NT2/D1 (cell line): Measurements from ENCODE around the gene KCNK15.
A peak's percentile ranks its signal among the peaks of the same experiment; 100 is the strongest.
"Not testable (repeated sequence)": the region's sequence is repeated elsewhere in the genome, so short reads cannot be mapped to it uniquely, and the experiment has no call there.

Experiments used
- DNase-seq: peaks from one replicate; pipeline ENCODE4 v3.0.0-alpha.2; 2011; ENCODE audit warnings: low read depth, low spot score
- H3K27me3 ChIP-seq: 2 replicates; pipeline ENCODE4 v1.6.0; 2011; ENCODE audit warnings: mild to moderate bottlenecking; ENCODE audit not compliant: insufficient read length, insufficient read depth
- H3K36me3 ChIP-seq: 2 replicates; pipeline ENCODE4 v1.6.1; 2011; ENCODE audit warnings: mild to moderate bottlenecking, low read length, mixed read lengths; ENCODE audit not compliant: insufficient read depth, insufficient read length
- H3K4me1 ChIP-seq: 2 replicates; pipeline ENCODE4 v1.5.1; 2011; ENCODE audit not compliant: insufficient read depth, insufficient read length
- H3K4me3 ChIP-seq: 2 replicates; pipeline ENCODE4 v1.5.1; 2011; ENCODE audit warnings: low read depth; ENCODE audit not compliant: insufficient read length
- H3K9ac ChIP-seq: 2 replicates; pipeline ENCODE4 v1.6.0; 2011; ENCODE audit warnings: low read depth; ENCODE audit not compliant: insufficient read length
- H3K9me3 ChIP-seq: 2 replicates; pipeline ENCODE4 v1.5.1; 2011; ENCODE audit warnings: mild to moderate bottlenecking, low read length; ENCODE audit not compliant: insufficient read depth
- SUZ12 ChIP-seq: IDR thresholded peaks from 2 replicates; pipeline ENCODE4 v1.6.1; 2011; ENCODE audit not compliant: insufficient read length, insufficient read depth; ENCODE audit errors: extremely low read depth
- YY1 ChIP-seq: IDR thresholded peaks from 2 replicates; pipeline ENCODE4 v1.6.1; 2011; ENCODE audit not compliant: insufficient read length, insufficient read depth
- ZNF274 ChIP-seq: IDR thresholded peaks from 2 replicates; pipeline ENCODE4 v1.6.1; 2011; ENCODE audit warnings: mild to moderate bottlenecking, low read depth, low read length

Gene KCNK15

DNA sequence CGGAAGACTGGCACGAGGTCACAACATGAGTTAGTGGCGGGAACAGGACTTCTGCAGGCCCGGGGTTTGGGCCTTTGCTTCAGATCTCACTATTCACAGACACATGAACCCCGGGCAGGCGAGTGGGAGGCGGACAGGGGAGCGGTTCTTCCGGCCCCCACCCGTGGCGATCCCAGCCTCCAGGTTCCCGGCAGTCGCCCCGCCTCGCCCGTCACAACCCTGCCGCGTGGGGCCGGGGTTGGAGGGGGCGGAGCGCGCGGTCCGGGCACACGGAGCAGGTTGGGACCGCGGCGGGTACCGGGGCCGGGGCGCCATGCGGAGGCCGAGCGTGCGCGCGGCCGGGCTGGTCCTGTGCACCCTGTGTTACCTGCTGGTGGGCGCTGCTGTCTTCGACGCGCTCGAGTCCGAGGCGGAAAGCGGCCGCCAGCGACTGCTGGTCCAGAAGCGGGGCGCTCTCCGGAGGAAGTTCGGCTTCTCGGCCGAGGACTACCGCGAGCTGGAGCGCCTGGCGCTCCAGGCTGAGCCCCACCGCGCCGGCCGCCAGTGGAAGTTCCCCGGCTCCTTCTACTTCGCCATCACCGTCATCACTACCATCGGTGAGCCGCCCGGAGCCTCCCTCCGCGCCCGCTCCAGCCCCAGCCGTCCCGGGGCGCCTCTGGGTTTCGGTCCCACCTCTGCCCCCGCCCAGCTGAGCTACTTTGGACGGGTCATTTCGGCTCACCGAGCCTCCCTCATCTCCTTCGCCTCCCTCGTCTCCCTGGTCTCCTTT, at the start of gene KCNK15:
Gene KCNK15 (plus strand): TSS at position 268 of the 769 bp plus-strand sequence. CDS start 46 bp downstream, at position 314.
- peaks cover 38% of the 10 kb centered on the region for H3K27me3 ChIP-seq
- TF ChIP-seq YY1 (no peak), ZNF274 (no peak), SUZ12 (peak; percentile 68)
- no peak for DNase-seq
- H3K9ac ChIP-seq: peak within 1 kb of the TSS; percentile 66
- peaks cover 9% of the 10 kb centered on the region for H3K4me1 ChIP-seq
- H3K4me3 ChIP-seq: peak within 1 kb of the TSS; percentile 44
- H3K9me3 ChIP-seq: no peaks in the 10 kb centered on the region
- no peaks in the 10 kb centered on the region for H3K36me3 ChIP-seq

DNA sequence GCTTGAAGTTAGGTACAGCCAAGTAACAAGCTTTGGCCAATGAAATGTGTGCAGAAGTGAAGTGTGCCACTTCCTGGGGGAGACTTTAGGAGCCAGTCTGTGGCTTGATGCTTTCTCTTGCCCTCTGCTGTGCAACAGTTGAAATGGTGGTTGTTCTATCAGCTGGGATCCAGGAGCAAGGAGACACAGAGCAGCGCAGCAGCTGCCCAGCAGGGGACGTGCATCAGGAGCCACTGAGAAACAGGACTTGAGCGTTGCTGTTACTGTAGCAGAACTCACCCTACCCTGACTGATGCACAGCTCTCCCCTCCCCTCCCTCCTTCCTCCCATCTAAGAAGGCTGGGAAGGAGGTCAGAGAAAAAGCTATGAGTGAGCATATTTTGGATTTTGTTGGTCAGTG, 49.4 kb upstream of the KCNK15 start:
- Histone ChIP-seq H3K36me3 (no peaks in the 10 kb centered on the region), H3K9me3 (peaks cover 23% of the 10 kb centered on the region), H3K4me1 (peaks cover 16% of the 10 kb centered on the region), H3K9ac (no peak overlapping the region), H3K27me3 (no peaks in the 10 kb centered on the region), H3K4me3 (no peak overlapping the region)
- no peak for DNase-seq
- TF ChIP-seq ZNF274 (no peak), YY1 (no peak), SUZ12 (no peak)

DNA sequence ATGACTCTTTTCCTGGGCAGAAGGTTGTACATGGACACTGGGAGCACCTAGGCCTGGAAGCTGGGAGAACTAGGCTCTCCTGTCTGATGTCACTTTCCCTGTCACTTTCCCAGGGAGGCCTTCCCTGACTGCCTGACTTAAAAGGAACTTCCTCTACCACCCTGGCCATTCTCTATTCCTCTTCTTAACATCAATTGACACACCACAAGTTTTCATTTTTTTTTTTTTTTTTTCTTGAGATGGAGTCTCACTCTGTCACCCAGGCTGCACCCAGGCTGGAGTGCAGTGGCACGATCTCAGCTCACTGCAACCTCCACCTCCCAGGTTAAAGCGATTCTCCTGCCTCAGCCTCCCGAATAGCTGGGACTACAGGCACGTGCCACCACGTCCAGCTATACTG, 48.6 kb upstream of the KCNK15 start:
- Histone ChIP-seq H3K9me3 (peaks cover 16% of the 10 kb centered on the region), H3K4me1 (peaks cover 20% of the 10 kb centered on the region)
- not testable (repeated sequence) for H3K9ac ChIP-seq, H3K36me3 ChIP-seq, H3K4me3 ChIP-seq, H3K27me3 ChIP-seq, DNase-seq

DNA sequence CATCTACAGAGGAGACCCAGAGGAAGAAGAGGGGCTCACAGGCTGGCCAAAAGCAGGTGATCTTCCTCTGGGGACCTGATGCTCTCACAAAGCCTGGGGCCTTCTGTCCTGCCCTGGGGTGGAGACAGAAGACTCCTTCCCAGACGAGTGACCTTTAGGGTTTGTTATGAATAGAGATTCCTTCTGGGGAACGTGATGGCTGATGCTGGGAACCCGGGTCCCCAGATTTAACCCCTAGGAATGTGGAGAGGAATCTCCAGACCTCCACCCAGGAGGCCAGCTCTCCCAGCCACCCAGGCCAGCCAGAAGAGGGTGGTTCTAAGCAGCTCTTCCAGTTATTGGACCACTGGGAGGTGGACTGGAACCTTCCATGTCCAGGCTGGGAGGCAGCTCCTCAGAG, 47.3 kb upstream of the KCNK15 start:
- TF ChIP-seq YY1 (no peak), ZNF274 (no peak), SUZ12 (no peak)
- peaks cover 13% of the 10 kb centered on the region; the same call in 1 of the 2 replicates for H3K9me3 ChIP-seq
- no peak for DNase-seq
- no peak overlapping the region for H3K9ac ChIP-seq
- no peak overlapping the region for H3K4me3 ChIP-seq
- H3K4me1 ChIP-seq: peaks cover 25% of the 10 kb centered on the region
- H3K36me3 ChIP-seq: no peaks in the 10 kb centered on the region
- H3K27me3 ChIP-seq: no peaks in the 10 kb centered on the region

DNA sequence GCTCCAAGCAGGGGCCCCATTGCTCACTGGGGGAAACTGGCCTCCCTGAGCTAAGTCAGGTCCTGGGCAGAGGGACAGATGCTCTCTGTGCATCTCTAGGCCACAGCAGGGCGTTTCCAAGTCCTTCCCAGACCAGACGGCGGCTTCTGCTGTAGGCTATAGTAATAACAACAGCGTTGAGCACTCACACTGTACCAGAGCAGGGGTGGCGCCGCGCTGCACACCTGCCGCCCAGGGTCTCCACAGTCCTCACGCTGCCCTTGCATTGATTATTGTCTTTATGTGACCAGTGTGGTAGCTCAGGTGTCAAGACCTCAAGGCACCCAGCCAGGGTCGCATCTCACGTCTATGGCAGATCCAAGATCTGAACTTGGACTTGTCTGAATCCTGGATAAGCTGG, 45.4 kb upstream of the KCNK15 start:
- Histone ChIP-seq H3K9ac (no peak overlapping the region), H3K36me3 (no peaks in the 10 kb centered on the region), H3K9me3 (peaks cover 7% of the 10 kb centered on the region; the same call in 1 of the 2 replicates), H3K4me3 (no peak overlapping the region), H3K4me1 (peaks cover 25% of the 10 kb centered on the region), H3K27me3 (no peaks in the 10 kb centered on the region)
- TF ChIP-seq SUZ12: no peak
- no peak for TF ChIP-seq ZNF274
- no peak for TF ChIP-seq YY1
- DNase-seq: no peak

DNA sequence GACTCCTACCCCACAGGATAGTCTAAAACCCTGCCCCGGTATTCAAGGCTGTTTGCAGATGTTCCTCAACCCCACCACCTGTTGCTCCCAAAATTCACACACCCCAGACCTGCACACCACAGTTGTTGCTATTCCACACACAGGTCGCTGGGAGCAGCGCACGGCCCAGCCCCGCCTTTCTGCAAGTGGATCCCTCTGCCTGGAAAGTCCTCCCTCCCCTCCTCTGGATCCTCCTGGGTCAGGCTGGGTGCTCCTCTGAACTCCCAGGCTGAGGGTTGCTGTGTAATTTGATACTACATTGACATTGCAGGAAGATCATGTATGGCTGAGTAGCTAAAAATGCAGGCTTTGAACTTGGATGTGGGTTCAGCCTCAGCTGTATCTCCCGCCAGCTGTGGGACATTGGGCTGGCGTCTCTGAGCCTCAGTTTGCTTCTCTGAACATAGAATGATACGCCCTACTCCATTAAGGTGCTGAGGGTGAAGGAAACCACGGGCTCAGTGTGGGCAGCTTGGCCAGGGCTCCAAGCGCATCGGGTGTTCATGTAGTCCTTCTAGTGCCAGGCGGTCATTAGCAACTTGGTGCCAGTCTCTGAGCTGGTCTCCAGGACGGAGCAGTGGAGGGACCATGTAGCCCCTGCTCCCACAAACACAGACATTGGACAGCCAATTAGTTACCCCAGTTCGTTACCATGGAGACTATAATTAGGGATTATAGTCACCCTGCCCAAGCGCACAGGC, 44.4 kb upstream of the KCNK15 start:
- Histone ChIP-seq H3K27me3 (no peaks in the 10 kb centered on the region), H3K4me1 (peaks cover 23% of the 10 kb centered on the region), H3K36me3 (no peaks in the 10 kb centered on the region), H3K9ac (no peak overlapping the region), H3K4me3 (no peak overlapping the region), H3K9me3 (peaks cover 5% of the 10 kb centered on the region; the same call in 1 of the 2 replicates)
- TF ChIP-seq YY1 (no peak), SUZ12 (no peak), ZNF274 (no peak)
- DNase-seq: no peak

DNA sequence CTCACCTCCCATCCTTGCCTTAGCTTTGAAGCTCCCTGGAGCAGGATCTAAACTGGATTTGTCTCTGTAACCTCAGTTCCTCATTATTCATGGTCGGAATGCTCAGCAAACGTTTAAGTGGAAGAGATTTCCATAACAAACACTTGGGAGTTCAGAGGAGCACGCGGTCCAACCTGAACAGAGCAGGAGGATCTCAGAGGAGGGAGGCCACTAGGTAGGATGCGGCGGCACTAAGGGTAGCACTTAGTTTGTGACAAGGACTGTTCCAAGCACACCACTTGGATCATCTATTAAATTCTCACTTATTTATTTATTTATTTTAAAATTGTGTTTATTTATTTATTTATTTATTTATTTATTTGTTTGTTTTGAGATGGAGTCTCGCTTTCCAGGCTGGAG, 43.8 kb upstream of the KCNK15 start:
- TF ChIP-seq YY1: no peak
- no peak for TF ChIP-seq ZNF274
- TF ChIP-seq SUZ12: no peak
- Histone ChIP-seq H3K4me1 (peaks cover 25% of the 10 kb centered on the region), H3K36me3 (no peaks in the 10 kb centered on the region), H3K27me3 (no peaks in the 10 kb centered on the region), H3K4me3 (no peak overlapping the region), H3K9ac (no peak overlapping the region), H3K9me3 (no peaks in the 10 kb centered on the region)
- DNase-seq: peak; percentile 67
